ENCODE results near the gene ZMIZ1.

ZMIZ1 gene

DNA sequence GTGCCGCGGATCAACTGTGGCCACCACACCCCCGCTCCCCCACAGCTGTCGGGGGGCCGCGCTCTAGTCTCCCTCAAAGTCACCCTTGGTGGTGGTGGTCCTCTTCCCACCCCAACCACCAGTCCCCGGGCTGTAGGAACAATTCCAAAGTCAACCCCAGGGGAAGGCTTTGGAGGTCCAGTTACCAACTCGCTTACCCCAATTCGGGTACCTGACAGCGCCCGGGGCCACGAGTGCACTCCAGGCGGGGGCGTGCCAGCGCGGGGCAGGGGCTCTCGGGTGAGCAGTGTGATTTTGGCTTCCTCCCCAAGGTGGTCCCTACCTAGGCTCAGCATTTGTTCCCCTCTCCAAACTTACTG, 584 bp upstream of the ZMIZ1 start:
- peak overlapping the region; percentile 88 for H3K4me3 ChIP-seq (ENCODE audit: low read length, poor library complexity, severe bottlenecking)
- peak overlapping the region; percentile 93 for H3K4me2 ChIP-seq (ENCODE audit: low read depth, low read length, poor library complexity, severe bottlenecking)
- H3K36me3 ChIP-seq (ENCODE audit: insufficient read depth, low read length): no peaks in the 10 kb centered on the region
- peak overlapping the region; percentile 76 for H3K9ac ChIP-seq (ENCODE audit: low read depth, low read length, poor library complexity, severe bottlenecking)
- no peaks in the 10 kb centered on the region for H3K9me2 ChIP-seq (replicated peaks; ENCODE audit: low read depth, low read length)
- no peaks in the 10 kb centered on the region for H3K9me3 ChIP-seq (ENCODE audit: insufficient read depth, low read depth, low read length)
- peaks cover 47% of the 10 kb centered on the region for H3K4me1 ChIP-seq (ENCODE audit: insufficient read depth, low read length, poor library complexity, severe bottlenecking)
- no peak for TF ChIP-seq EZH2phosphoT487 (IDR thresholded peaks at IDR 0.05; ENCODE audit: borderline replicate concordance)
- TF ChIP-seq, protein P1, sequence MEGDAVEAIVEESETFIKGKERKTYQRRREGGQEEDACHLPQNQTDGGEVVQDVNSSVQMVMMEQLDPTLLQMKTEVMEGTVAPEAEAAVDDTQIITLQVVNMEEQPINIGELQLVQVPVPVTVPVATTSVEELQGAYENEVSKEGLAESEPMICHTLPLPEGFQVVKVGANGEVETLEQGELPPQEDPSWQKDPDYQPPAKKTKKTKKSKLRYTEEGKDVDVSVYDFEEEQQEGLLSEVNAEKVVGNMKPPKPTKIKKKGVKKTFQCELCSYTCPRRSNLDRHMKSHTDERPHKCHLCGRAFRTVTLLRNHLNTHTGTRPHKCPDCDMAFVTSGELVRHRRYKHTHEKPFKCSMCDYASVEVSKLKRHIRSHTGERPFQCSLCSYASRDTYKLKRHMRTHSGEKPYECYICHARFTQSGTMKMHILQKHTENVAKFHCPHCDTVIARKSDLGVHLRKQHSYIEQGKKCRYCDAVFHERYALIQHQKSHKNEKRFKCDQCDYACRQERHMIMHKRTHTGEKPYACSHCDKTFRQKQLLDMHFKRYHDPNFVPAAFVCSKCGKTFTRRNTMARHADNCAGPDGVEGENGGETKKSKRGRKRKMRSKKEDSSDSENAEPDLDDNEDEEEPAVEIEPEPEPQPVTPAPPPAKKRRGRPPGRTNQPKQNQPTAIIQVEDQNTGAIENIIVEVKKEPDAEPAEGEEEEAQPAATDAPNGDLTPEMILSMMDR (conservative IDR thresholded peaks at IDR 0.05; ENCODE audit: low read length): peak; percentile 54
- H3K79me2 ChIP-seq (ENCODE audit: insufficient read depth, low read length): peaks cover 43% of the 10 kb centered on the region
- H3K27me3 ChIP-seq (ENCODE audit: insufficient read depth, low read length, poor library complexity, severe bottlenecking): no peaks in the 10 kb centered on the region
- peaks cover 36% of the 10 kb centered on the region for H4K20me1 ChIP-seq (ENCODE audit: insufficient read depth, low read length, poor library complexity, severe bottlenecking)
- H3F3A ChIP-seq (ENCODE audit: low read depth): no peaks in the 10 kb centered on the region
- peak overlapping the region; percentile 84 for H2AFZ ChIP-seq (ENCODE audit: low read length)

DNA sequence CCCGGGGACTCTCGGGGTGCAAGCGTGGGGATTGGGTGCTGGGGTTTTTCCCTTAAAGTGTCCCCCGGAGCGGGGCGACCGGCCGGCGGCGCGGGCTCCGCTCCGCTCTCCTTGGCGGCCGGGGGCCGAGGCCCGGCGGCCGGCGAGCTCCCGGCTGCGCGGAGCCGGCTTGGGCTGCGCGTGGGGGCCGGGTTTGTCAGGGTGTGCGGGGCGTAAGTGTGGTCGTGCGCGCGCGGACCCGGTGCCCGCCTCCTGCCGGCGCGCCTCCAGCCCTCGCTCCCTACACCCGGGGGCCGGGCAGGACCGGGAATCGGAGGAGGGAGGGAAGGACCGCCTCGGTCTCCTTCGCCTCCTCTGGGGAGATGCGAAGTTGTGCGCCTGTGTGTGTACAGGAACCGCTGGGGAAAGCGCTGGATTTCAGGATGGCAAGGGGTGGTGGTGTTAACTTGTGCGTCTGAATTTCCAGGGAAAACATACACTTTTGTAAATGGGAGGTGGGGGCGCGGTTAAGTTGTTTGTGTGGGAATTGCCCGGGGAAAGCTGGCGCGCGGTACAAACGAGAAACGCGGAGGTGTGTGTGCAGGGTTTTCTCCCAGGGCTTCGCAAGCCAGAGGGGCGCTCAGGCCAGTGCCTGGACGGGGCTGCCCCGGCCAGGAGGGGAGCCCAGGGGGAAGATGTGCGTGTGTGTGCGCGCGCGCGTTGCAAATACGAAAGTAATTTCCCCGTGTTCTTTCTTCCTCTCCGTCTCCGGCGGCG, 737 bp downstream of the ZMIZ1 start:
- Histone ChIP-seq H3K9me3 (ENCODE audit: insufficient read depth, low read depth, low read length) (no peaks in the 10 kb centered on the region), H2AFZ (ENCODE audit: low read length) (no peak overlapping the region), H3F3A (ENCODE audit: low read depth) (no peaks in the 10 kb centered on the region), H3K4me1 (ENCODE audit: insufficient read depth, low read length, poor library complexity, severe bottlenecking) (peaks cover 47% of the 10 kb centered on the region), H3K79me2 (ENCODE audit: insufficient read depth, low read length) (peaks cover 56% of the 10 kb centered on the region), H3K27me3 (ENCODE audit: insufficient read depth, low read length, poor library complexity, severe bottlenecking) (no peaks in the 10 kb centered on the region), H3K4me3 (ENCODE audit: low read length, poor library complexity, severe bottlenecking) (peak overlapping the region; percentile 88), H3K4me2 (ENCODE audit: low read depth, low read length, poor library complexity, severe bottlenecking) (peak overlapping the region; percentile 70), H3K9me2 (replicated peaks; ENCODE audit: low read depth, low read length) (no peaks in the 10 kb centered on the region), H3K9ac (ENCODE audit: low read depth, low read length, poor library complexity, severe bottlenecking) (peak overlapping the region; percentile 98), H3K36me3 (ENCODE audit: insufficient read depth, low read length) (no peaks in the 10 kb centered on the region), H4K20me1 (ENCODE audit: insufficient read depth, low read length, poor library complexity, severe bottlenecking) (peaks cover 50% of the 10 kb centered on the region)
- TF ChIP-seq, protein P1 (conservative IDR thresholded peaks at IDR 0.05; ENCODE audit: low read length): no peak
- TF ChIP-seq EZH2phosphoT487 (IDR thresholded peaks at IDR 0.05; ENCODE audit: borderline replicate concordance): no peak

DNA sequence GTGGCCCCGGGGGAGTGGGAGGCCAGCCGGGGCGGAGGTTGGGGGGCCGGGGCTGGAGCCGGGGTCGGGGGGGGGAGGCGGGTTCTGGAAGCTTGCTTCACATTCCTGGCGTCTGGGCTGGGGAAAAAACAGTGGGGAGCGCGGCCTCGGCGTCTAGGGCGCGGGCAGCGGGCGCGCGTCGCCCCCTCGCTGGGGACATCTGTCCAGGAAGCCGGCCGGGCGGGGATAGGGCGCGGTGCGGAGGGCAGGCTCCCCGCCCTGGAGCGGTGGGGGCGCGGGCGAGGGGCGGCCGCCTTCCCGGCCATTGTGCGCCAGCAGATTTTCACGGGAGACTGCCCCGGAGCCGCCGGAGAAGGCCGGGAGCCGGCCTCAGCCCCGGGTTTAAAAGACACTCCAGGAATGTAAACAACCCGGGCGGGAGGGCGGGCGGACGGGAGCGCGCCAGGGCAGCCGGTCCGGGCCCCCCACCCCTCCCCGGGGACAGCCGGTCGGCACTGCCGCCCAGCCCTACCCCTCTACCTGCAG, 1.4 kb downstream of the ZMIZ1 start:
- Histone ChIP-seq H4K20me1 (ENCODE audit: insufficient read depth, low read length, poor library complexity, severe bottlenecking) (peaks cover 56% of the 10 kb centered on the region), H3K4me1 (ENCODE audit: insufficient read depth, low read length, poor library complexity, severe bottlenecking) (peaks cover 49% of the 10 kb centered on the region), H3K36me3 (ENCODE audit: insufficient read depth, low read length) (no peaks in the 10 kb centered on the region), H3K27me3 (ENCODE audit: insufficient read depth, low read length, poor library complexity, severe bottlenecking) (no peaks in the 10 kb centered on the region), H3K9me3 (ENCODE audit: insufficient read depth, low read depth, low read length) (no peaks in the 10 kb centered on the region), H3K4me3 (ENCODE audit: low read length, poor library complexity, severe bottlenecking) (peak overlapping the region; percentile 88), H3K79me2 (ENCODE audit: insufficient read depth, low read length) (peaks cover 62% of the 10 kb centered on the region), H2AFZ (ENCODE audit: low read length) (no peak overlapping the region), H3F3A (ENCODE audit: low read depth) (no peaks in the 10 kb centered on the region), H3K9ac (ENCODE audit: low read depth, low read length, poor library complexity, severe bottlenecking) (peak overlapping the region; percentile 98), H3K4me2 (ENCODE audit: low read depth, low read length, poor library complexity, severe bottlenecking) (peak overlapping the region; percentile 88), H3K9me2 (replicated peaks; ENCODE audit: low read depth, low read length) (no peaks in the 10 kb centered on the region)
- TF ChIP-seq, protein P1 (conservative IDR thresholded peaks at IDR 0.05; ENCODE audit: low read length): no peak
- no peak for TF ChIP-seq EZH2phosphoT487 (IDR thresholded peaks at IDR 0.05; ENCODE audit: borderline replicate concordance)

Measured in Loucy (cell line).